CD4-positive, alpha-beta memory T cell (primary cell): Measurements from ENCODE around the gene HMCN2. TPM values are rescaled to one million over a fixed set of nuclear protein-coding genes. Genes with fewer than 3 reads are reported as not detected.
A peak's percentile ranks its signal among the peaks of the same experiment; 100 is the strongest.
"Not testable (repeated sequence)": the region's sequence is repeated elsewhere in the genome, so short reads cannot be mapped to it uniquely, and the experiment has no call there.

ENCODE experiments used
- CTCF ChIA-PET: fragments of 350-600 bp; sonication (Branson Sonifier 250); formaldehyde crosslinking; loops from one replicate; lab custom pipeline; 2021; ENCODE audit warnings: inconsistent platforms; ENCODE audit not compliant: partially characterized antibody; lab: Charles Lee
- POLR2A ChIA-PET: fragments of 350-600 bp; sonication (Branson Sonifier 250); formaldehyde crosslinking; loops from one replicate; lab custom pipeline; 2021; ENCODE audit not compliant: partially characterized antibody; lab: Charles Lee
- DNase-seq, 5 donors: peaks; one replicate each; pipeline versions ENCODE4 v3.0.0 to v3.0.0-alpha.2; 2020 to 2022; ENCODE audit warnings: mixed read lengths in 1 of 5
- H3K27ac ChIP-seq: one replicate; pipeline ENCODE4 v1.7.0; 2013; ENCODE audit warnings: low read depth, low read length
- H3K27me3 ChIP-seq: 2 replicates; pipeline ENCODE4 v1.7.0; 2013; ENCODE audit warnings: mild to moderate bottlenecking, low read length, moderate library complexity; ENCODE audit not compliant: insufficient read depth
- H3K36me3 ChIP-seq: 2 replicates; pipeline ENCODE4 v1.7.0; 2013; ENCODE audit warnings: mild to moderate bottlenecking, low read length, moderate library complexity; ENCODE audit not compliant: insufficient read depth
- H3K4me1 ChIP-seq: 2 replicates; pipeline ENCODE4 v1.7.0; 2013; ENCODE audit warnings: mild to moderate bottlenecking, low read length, moderate library complexity; ENCODE audit not compliant: insufficient read depth
- H3K4me3 ChIP-seq, 2 donors: one replicate each; pipeline ENCODE4 v1.7.0; 2013; ENCODE audit warnings: low read length in 2 of 2, mild to moderate bottlenecking in 1 of 2
- H3K9me3 ChIP-seq, 2 donors: one replicate each; pipeline ENCODE4 v1.7.0; 2013; ENCODE audit warnings: low read length in 2 of 2, control low read depth in 1 of 2; ENCODE audit not compliant: control insufficient read depth in 1 of 2
- H3K27ac Mint-ChIP-seq, 7 donors: one replicate each; pipeline ENCODE4 v1.8.0; 2020 to 2021; ENCODE audit warnings: mixed read lengths in 7 of 7, mild to moderate bottlenecking in 6 of 7, inconsistent platforms in 3 of 7, moderate library complexity in 3 of 7
- H3K27me3 Mint-ChIP-seq, 2 donors: one replicate each; pipeline ENCODE4 v1.8.0; 2020 to 2021; ENCODE audit warnings: mixed read lengths in 2 of 2
- H3K36me3 Mint-ChIP-seq, 2 donors: one replicate each; pipeline ENCODE4 v1.8.0; 2020 to 2021; ENCODE audit warnings: mixed read lengths in 2 of 2, inconsistent platforms in 1 of 2, mild to moderate bottlenecking in 1 of 2
- H3K4me1 Mint-ChIP-seq, 4 donors: one replicate each; pipeline ENCODE4 v1.8.0; 2020 to 2021; ENCODE audit warnings: mixed read lengths in 4 of 4, mild to moderate bottlenecking in 1 of 4
- H3K4me3 Mint-ChIP-seq, 8 donors: one replicate each; pipeline ENCODE4 v1.8.0; 2020 to 2021; ENCODE audit warnings: mixed read lengths in 8 of 8, mild to moderate bottlenecking in 7 of 8, moderate library complexity in 6 of 8, inconsistent platforms in 3 of 8
- H3K9me3 Mint-ChIP-seq, 8 donors: one replicate each; pipeline ENCODE4 v1.8.0; 2020 to 2021; ENCODE audit warnings: mixed read lengths in 8 of 8, mild to moderate bottlenecking in 5 of 8, inconsistent platforms in 3 of 8, moderate library complexity in 1 of 8
- intact Hi-C: fragments of 100-400 bp; cut with micrococcal nuclease; formaldehyde crosslinking; loops from one replicate; pipeline ENCODE4 v1.15.1; 2023
- polyA plus RNA-seq, 2 donors: library from polyadenylated mRNA; unstranded; fragments of 300-500 nt; fragmentation: Illumina TruSeq; gene quantifications; one replicate each; pipeline ENCODE4 v1.2.3, GENCODE V29; 2021
- total RNA-seq, 2 experiments: library from RNA; stranded (reverse); gene quantifications; one replicate each; pipeline ENCODE4 v1.2.3, GENCODE V29; 2021

The HMCN2 gene
- total and polyA plus RNA-seq, 4 experiments from 2014 or later = not detected

GRCh38 chr9:130277525-130277924 is 12.0 kb downstream of the HMCN2 start:
- CTCF ChIA-PET = not testable (repeated sequence)

GRCh38 chr9:130283539-130284248 is 18.1 kb downstream of the HMCN2 start:
- POLR2A ChIA-PET = no interaction called here
- no peak overlapping the region for H3K27ac ChIP-seq
- H3K4me1 Mint-ChIP-seq = no peaks in the 10 kb centered on the region
- H3K27me3 ChIP-seq = no peaks in the 10 kb centered on the region
- H3K4me3 ChIP-seq = no peak overlapping the region
- H3K27ac Mint-ChIP-seq = peak overlapping the region in 1 of 7 donors; percentile 43
- no peaks in the 10 kb centered on the region for H3K4me1 ChIP-seq
- CTCF ChIA-PET = no interaction called here
- no peaks in the 10 kb centered on the region for H3K9me3 ChIP-seq
- DNase-seq = no peak
- H3K36me3 ChIP-seq = no peaks in the 10 kb centered on the region
- intact Hi-C loops = no loop called here
- H3K27me3 Mint-ChIP-seq = peaks cover 11 to 41% of the 10 kb centered on the region in 2 donors
- no peaks in the 10 kb centered on the region for H3K36me3 Mint-ChIP-seq
- H3K9me3 Mint-ChIP-seq = no peaks in the 10 kb centered on the region
- H3K4me3 Mint-ChIP-seq = no peak overlapping the region

More at GRCh38 chr9:130277525-130277924, 12.0 kb downstream of the HMCN2 start:
- DNase-seq, POLR2A ChIA-PET, H3K36me3 ChIP-seq, H3K4me1 ChIP-seq, H3K9me3 ChIP-seq, H3K4me1 Mint-ChIP-seq, H3K9me3 Mint-ChIP-seq, H3K27ac ChIP-seq, H3K27me3 ChIP-seq, H3K4me3 ChIP-seq, H3K4me3 Mint-ChIP-seq, H3K36me3 Mint-ChIP-seq, intact Hi-C loops, H3K27ac Mint-ChIP-seq: not testable (repeated sequence)
- peaks cover 9 to 17% of the 10 kb centered on the region in 2 donors for H3K27me3 Mint-ChIP-seq

GRCh38 chr9:130284249-130284625 is 18.7 kb downstream of the HMCN2 start:
- H3K27me3 Mint-ChIP-seq = peaks cover 11 to 41% of the 10 kb centered on the region in 2 donors
- H3K4me1 Mint-ChIP-seq = no peaks in the 10 kb centered on the region
- POLR2A ChIA-PET = no interaction called here
- Histone ChIP-seq H3K27ac (no peak overlapping the region), H3K4me1 (no peaks in the 10 kb centered on the region), H3K36me3 (no peaks in the 10 kb centered on the region), H3K9me3 (no peaks in the 10 kb centered on the region), H3K4me3 (no peak overlapping the region), H3K27me3 (no peaks in the 10 kb centered on the region)
- intact Hi-C loops = no loop called here
- H3K36me3 Mint-ChIP-seq = no peaks in the 10 kb centered on the region
- no peak overlapping the region for H3K27ac Mint-ChIP-seq
- H3K9me3 Mint-ChIP-seq = no peaks in the 10 kb centered on the region
- H3K4me3 Mint-ChIP-seq = no peak overlapping the region
- no peak for DNase-seq
- CTCF ChIA-PET = no interaction called here

- Histone ChIP-seq H3K9me3 (no peaks in the 10 kb centered on the region), H3K27ac (no peak overlapping the region), H3K36me3 (no peaks in the 10 kb centered on the region), H3K4me1 (no peaks in the 10 kb centered on the region), H3K4me3 (no peak overlapping the region), H3K27me3 (no peaks in the 10 kb centered on the region)
- POLR2A ChIA-PET = no interaction called here
- H3K27ac Mint-ChIP-seq = no peak overlapping the region
- H3K9me3 Mint-ChIP-seq = no peaks in the 10 kb centered on the region
- no peak overlapping the region for H3K4me3 Mint-ChIP-seq
- H3K36me3 Mint-ChIP-seq = no peaks in the 10 kb centered on the region
- peaks cover 14 to 40% of the 10 kb centered on the region in 2 donors for H3K27me3 Mint-ChIP-seq
- no peak for DNase-seq
- no peaks in the 10 kb centered on the region for H3K4me1 Mint-ChIP-seq
- CTCF ChIA-PET = no interaction called here
- intact Hi-C loops = no loop called here
Measured at GRCh38 chr9:130284690-130285089, 19.1 kb downstream of the HMCN2 start.

GRCh38 chr9:130285271-130285670 is 19.7 kb downstream of the HMCN2 start:
- Mint-ChIP-seq H3K4me3 (no peak overlapping the region), H3K27me3 (peaks cover 14 to 38% of the 10 kb centered on the region in 2 donors), H3K4me1 (no peaks in the 10 kb centered on the region), H3K36me3 (no peaks in the 10 kb centered on the region), H3K27ac (no peak overlapping the region), H3K9me3 (no peaks in the 10 kb centered on the region)
- CTCF ChIA-PET = no interaction called here
- no peak for DNase-seq
- Histone ChIP-seq H3K27me3 (no peaks in the 10 kb centered on the region), H3K4me1 (no peaks in the 10 kb centered on the region), H3K36me3 (no peaks in the 10 kb centered on the region), H3K4me3 (no peak overlapping the region), H3K9me3 (no peaks in the 10 kb centered on the region), H3K27ac (no peak overlapping the region)
- intact Hi-C loops = no loop called here
- POLR2A ChIA-PET = no interaction called here

- no peak overlapping the region for H3K4me3 Mint-ChIP-seq
- H3K27ac Mint-ChIP-seq = no peak overlapping the region
- H3K4me1 Mint-ChIP-seq = no peaks in the 10 kb centered on the region
- intact Hi-C loops = no loop called here
- no peak for DNase-seq
- Histone ChIP-seq H3K9me3 (no peaks in the 10 kb centered on the region), H3K4me1 (no peaks in the 10 kb centered on the region), H3K27me3 (no peaks in the 10 kb centered on the region), H3K36me3 (no peaks in the 10 kb centered on the region), H3K4me3 (no peak overlapping the region), H3K27ac (no peak overlapping the region)
- CTCF ChIA-PET = no interaction called here
- H3K36me3 Mint-ChIP-seq = no peaks in the 10 kb centered on the region
- H3K9me3 Mint-ChIP-seq = no peaks in the 10 kb centered on the region
- peaks cover 13 to 41% of the 10 kb centered on the region in 2 donors for H3K27me3 Mint-ChIP-seq
- POLR2A ChIA-PET = no interaction called here
Measured at GRCh38 chr9:130286072-130286770, 20.7 kb downstream of the HMCN2 start.

GRCh38 chr9:130286781-130287428 is 21.3 kb downstream of the HMCN2 start:
- Histone ChIP-seq H3K4me1 (no peaks in the 10 kb centered on the region), H3K27ac (no peak overlapping the region), H3K4me3 (no peak overlapping the region), H3K9me3 (no peaks in the 10 kb centered on the region), H3K27me3 (no peaks in the 10 kb centered on the region), H3K36me3 (no peaks in the 10 kb centered on the region)
- no peaks in the 10 kb centered on the region for H3K9me3 Mint-ChIP-seq
- no peak overlapping the region for H3K27ac Mint-ChIP-seq
- CTCF ChIA-PET = no interaction called here
- no peak overlapping the region for H3K4me3 Mint-ChIP-seq
- H3K36me3 Mint-ChIP-seq = no peaks in the 10 kb centered on the region
- intact Hi-C loops = no loop called here
- no peaks in the 10 kb centered on the region for H3K4me1 Mint-ChIP-seq
- no peak for DNase-seq
- POLR2A ChIA-PET = no interaction called here
- peaks cover 13 to 44% of the 10 kb centered on the region in 2 donors for H3K27me3 Mint-ChIP-seq
